MM.1S (cell line): ENCODE results near the gene RNFT2.

Experiments used
- CTCF ChIP-seq: fragments of 300-600 bp; sonication (generic); IDR thresholded peaks from 2 replicates; pipeline ENCODE4 v1.5.1; 2016; ENCODE audit warnings: antibody characterized with exemption, low read length, mixed read lengths
- EZH2 ChIP-seq: fragments of 300-600 bp; sonication (generic); optimal IDR thresholded peaks from 2 replicates; pipeline ENCODE3; 2017; ENCODE audit warnings: low read depth, mild to moderate bottlenecking, antibody characterized with exemption, low read length, mixed read lengths
- EZH2phosphoT487 ChIP-seq: fragments of 300-600 bp; sonication (generic); IDR thresholded peaks from 2 replicates; pipeline ENCODE4 v1.6.1; 2018; ENCODE audit warnings: antibody characterized with exemption, low read length

GRCh38 chr12:116691636-116692035 lies 46.5 kb upstream of the RNFT2 start:
- TF ChIP-seq EZH2phosphoT487 (no peak), CTCF (no peak), EZH2 (no peak)
